Calu3 (cell line): ENCODE results near the gene PAOX. TPM values are rescaled to one million over a fixed set of nuclear protein-coding genes. Genes with fewer than 3 reads are reported as not detected.

Experiments used
- BruUV-seq: library from RNA; stranded (reverse); fragments of 400-500 nt; replicated peaks from 2 replicates; lab custom pipeline; 2021; lab: Mats Ljungman, UMichigan
- CTCF ChIA-PET: fragments of 300-600 bp; sonication (Branson Sonifier 250); formaldehyde crosslinking; loops from one replicate; lab custom pipeline; 2022; ENCODE audit warnings: antibody characterized with exemption; lab: Charles Lee
- DNase-seq: peaks from one replicate; pipeline ENCODE4 v3.0.0; 2022
- H3K27ac Mint-ChIP-seq: one replicate; pipeline ENCODE4 v1.8.0; 2022; ENCODE audit warnings: mixed read lengths; ENCODE audit not compliant: unreplicated experiment
- H3K27me3 Mint-ChIP-seq: one replicate; pipeline ENCODE4 v1.8.0; 2022; ENCODE audit warnings: mixed read lengths; ENCODE audit not compliant: unreplicated experiment
- H3K36me3 Mint-ChIP-seq: one replicate; pipeline ENCODE4 v1.8.0; 2022; ENCODE audit warnings: mild to moderate bottlenecking, moderate library complexity, mixed read lengths; ENCODE audit not compliant: insufficient read depth, unreplicated experiment
- H3K4me1 Mint-ChIP-seq: one replicate; pipeline ENCODE4 v1.8.0; 2022; ENCODE audit warnings: mild to moderate bottlenecking, low read depth, mixed read lengths; ENCODE audit not compliant: unreplicated experiment
- H3K4me3 Mint-ChIP-seq: one replicate; pipeline ENCODE4 v1.8.0; 2022; ENCODE audit warnings: mild to moderate bottlenecking, low read depth, moderate library complexity, mixed read lengths; ENCODE audit not compliant: unreplicated experiment
- H3K9me3 Mint-ChIP-seq: one replicate; pipeline ENCODE4 v1.8.0; 2022; ENCODE audit warnings: low read depth, mixed read lengths; ENCODE audit not compliant: unreplicated experiment
- intact Hi-C: fragments of 100-400 bp; cut with micrococcal nuclease; formaldehyde crosslinking; loops from one replicate; pipeline ENCODE4 v1.10.0; 2022; ENCODE audit not compliant: unreplicated experiment
- total RNA-seq: library from RNA; stranded (reverse); gene quantifications from 2 replicates; pipeline ENCODE4 v1.2.3, GENCODE V29; 2022
- TF ChIP-seq, protein P1 (sequence below): fragments of 200-600 bp; IDR thresholded peaks from one replicate; pipeline ENCODE4 v1.8.0; 2022; ENCODE audit warnings: antibody characterized with exemption; ENCODE audit not compliant: unreplicated experiment

PAOX gene
- total RNA-seq, 1 experiment from 2014 or later = 2.9 TPM

DNA sequence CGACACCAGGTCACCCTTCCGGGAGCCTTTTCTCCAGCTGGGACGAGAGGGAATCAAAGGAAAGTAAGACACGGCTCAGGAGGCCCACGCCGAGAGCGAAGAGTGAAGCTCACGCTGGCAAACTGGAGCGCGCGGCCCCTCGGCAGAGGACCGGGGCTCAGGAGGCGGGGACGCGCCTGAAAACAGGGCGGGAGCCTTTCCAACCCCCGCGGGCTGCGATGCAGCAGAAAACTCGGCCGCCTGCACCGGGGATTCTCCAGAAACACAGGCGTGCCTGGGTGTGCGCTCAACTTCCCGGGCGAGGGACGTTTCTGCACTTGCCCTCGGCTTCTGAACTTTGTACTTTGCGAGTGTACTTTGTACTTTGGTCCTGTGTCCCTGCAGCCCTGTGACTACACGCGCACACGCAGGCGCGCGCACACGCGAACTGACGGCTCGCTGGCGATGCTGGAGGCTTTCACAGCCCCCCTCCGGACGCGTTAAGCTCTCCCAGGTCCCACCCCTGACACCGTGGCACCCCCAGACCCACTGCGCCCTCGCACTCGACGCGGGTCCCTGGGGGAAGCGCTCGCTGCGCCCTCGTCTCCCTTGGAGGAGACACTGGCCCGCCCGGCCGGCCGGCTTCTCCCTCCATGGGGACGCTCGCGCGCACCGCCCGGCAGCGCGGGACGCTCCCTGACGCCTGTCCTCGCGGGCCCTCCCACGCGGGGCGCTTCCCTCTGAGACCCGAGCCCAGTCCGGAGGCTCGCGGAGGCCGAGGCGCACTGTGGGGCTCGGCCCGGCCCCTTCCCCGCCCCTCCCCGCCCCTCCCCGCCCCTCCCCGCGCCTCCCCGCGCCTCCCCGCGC, 588 bp upstream of the PAOX start:
- TF ChIP-seq, protein P1, sequence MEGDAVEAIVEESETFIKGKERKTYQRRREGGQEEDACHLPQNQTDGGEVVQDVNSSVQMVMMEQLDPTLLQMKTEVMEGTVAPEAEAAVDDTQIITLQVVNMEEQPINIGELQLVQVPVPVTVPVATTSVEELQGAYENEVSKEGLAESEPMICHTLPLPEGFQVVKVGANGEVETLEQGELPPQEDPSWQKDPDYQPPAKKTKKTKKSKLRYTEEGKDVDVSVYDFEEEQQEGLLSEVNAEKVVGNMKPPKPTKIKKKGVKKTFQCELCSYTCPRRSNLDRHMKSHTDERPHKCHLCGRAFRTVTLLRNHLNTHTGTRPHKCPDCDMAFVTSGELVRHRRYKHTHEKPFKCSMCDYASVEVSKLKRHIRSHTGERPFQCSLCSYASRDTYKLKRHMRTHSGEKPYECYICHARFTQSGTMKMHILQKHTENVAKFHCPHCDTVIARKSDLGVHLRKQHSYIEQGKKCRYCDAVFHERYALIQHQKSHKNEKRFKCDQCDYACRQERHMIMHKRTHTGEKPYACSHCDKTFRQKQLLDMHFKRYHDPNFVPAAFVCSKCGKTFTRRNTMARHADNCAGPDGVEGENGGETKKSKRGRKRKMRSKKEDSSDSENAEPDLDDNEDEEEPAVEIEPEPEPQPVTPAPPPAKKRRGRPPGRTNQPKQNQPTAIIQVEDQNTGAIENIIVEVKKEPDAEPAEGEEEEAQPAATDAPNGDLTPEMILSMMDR = no peak
- H3K36me3 Mint-ChIP-seq = peaks cover 17% of the 10 kb centered on the region
- no peaks in the 10 kb centered on the region for H3K9me3 Mint-ChIP-seq
- no peaks in the 10 kb centered on the region for H3K27me3 Mint-ChIP-seq
- H3K27ac Mint-ChIP-seq = no peak overlapping the region
- CTCF ChIA-PET = no interaction called here
- BruUV-seq = no TSS peak
- intact Hi-C loops = no loop called here
- DNase-seq = peak; percentile 34
- peak overlapping the region; percentile 68 for H3K4me3 Mint-ChIP-seq
- peaks cover 8% of the 10 kb centered on the region for H3K4me1 Mint-ChIP-seq

DNA sequence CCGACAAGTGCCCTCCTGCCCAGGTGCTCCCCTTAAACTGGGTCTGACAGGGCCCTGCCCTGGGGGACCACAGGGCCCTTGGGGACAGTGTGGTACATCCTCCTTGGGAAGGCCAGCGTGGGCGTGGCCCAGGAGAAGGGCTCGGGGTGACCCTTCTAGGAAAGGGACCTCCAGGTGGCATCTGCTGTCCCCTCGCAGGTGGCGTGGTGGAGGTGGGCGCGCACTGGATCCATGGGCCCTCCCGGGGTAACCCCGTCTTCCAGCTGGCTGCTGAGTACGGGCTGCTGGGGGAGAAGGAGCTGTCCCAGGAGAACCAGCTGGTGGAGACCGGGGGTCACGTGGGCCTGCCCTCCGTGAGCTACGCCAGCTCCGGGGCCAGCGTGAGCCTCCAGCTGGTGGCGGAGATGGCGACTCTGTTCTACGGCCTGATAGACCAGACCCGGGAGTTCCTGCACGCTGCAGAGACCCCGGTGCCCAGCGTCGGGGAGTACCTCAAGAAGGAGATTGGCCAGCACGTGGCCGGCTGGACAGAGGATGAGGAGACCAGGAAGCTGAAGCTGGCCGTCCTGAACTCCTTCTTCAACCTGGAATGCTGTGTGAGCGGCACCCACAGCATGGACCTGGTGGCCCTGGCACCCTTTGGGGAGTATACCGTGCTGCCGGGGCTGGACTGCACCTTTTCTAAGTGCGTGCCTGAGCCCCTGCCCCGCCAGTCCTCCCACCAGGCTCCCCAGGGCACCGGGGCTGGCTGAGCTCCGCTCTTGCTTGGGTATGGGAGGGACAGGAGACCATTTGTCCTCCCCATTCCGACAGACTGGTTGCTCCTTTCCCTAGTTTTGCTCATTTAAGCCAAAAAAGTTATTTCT, 972 bp downstream of the PAOX start:
- H3K27ac Mint-ChIP-seq = no peak overlapping the region
- intact Hi-C loops = no loop called here
- no peaks in the 10 kb centered on the region for H3K9me3 Mint-ChIP-seq
- H3K36me3 Mint-ChIP-seq = peaks cover 17% of the 10 kb centered on the region
- DNase-seq = no peak
- CTCF ChIA-PET = no interaction called here
- peak overlapping the region; percentile 68 for H3K4me3 Mint-ChIP-seq
- no TSS peak for BruUV-seq
- TF ChIP-seq, protein P1 = no peak
- H3K27me3 Mint-ChIP-seq = no peaks in the 10 kb centered on the region
- H3K4me1 Mint-ChIP-seq = no peaks in the 10 kb centered on the region

DNA sequence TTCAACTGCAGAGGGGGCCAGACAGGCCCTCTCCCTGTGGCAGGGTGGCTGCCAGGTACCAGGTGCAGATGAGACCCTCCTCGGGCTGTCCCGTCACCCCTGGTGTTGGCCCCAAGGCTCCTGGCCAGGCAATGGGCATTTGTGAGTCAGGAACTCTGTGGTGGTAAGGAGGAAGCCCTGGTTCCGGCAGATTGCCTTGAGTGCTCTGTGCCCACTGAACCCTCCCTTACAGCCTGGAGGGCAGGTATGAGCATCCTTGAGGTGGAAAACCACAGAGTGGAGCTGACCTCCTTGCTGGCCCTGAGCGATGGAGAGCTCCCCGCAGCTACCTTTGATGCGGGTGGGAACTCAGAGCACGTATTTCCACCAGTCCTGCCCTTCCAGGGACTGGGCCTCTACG, 2.0 kb downstream of the PAOX start:
- no peak for DNase-seq
- BruUV-seq = no TSS peak
- H3K4me1 Mint-ChIP-seq = no peaks in the 10 kb centered on the region
- H3K27ac Mint-ChIP-seq = no peak overlapping the region
- CTCF ChIA-PET = no interaction called here
- H3K9me3 Mint-ChIP-seq = no peaks in the 10 kb centered on the region
- H3K4me3 Mint-ChIP-seq = no peak overlapping the region
- intact Hi-C loops = no loop called here
- TF ChIP-seq, protein P1 = no peak
- no peaks in the 10 kb centered on the region for H3K27me3 Mint-ChIP-seq
- H3K36me3 Mint-ChIP-seq = peaks cover 17% of the 10 kb centered on the region

DNA sequence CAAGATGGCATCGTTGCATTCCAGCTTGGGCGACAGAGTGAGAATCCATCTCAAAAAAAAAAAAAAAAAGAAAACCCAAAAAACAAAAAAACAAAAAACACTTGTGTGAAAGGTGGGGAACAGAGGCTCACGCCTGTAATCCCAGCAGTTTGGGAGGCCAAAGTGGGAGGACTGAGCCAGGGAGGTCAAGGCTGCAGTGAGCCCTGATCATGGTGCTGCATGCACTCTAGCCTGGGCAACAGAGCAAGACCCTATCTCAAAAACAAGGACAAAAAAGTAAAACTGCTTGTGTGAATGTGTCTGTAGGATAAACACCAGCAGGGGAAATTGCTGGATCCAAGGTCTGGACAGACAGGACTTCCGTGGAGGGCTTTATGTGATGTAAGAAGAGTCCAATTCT, 4.5 kb downstream of the PAOX start:
- H3K4me3 Mint-ChIP-seq = no peak overlapping the region
- CTCF ChIA-PET = no interaction called here
- H3K27ac Mint-ChIP-seq = no peak overlapping the region
- H3K9me3 Mint-ChIP-seq = no peaks in the 10 kb centered on the region
- BruUV-seq = no TSS peak
- DNase-seq = no peak
- TF ChIP-seq, protein P1 = no peak
- H3K4me1 Mint-ChIP-seq = no peaks in the 10 kb centered on the region
- H3K36me3 Mint-ChIP-seq = peaks cover 10% of the 10 kb centered on the region
- intact Hi-C loops = no loop called here
- H3K27me3 Mint-ChIP-seq = no peaks in the 10 kb centered on the region
